ENCODE results near the gene ENG.
A peak's percentile ranks its signal among the peaks of the same experiment; 100 is the strongest.

ENG gene

GRCh38 chr9:127772603-127773002, 81.9 kb downstream of the ENG start:
- DNase-seq: no peak

GRCh38 chr9:127771570-127772189, 82.8 kb downstream of the ENG start:
- DNase-seq: peak in 1 of 2 experiments; percentile 98

DNA sequence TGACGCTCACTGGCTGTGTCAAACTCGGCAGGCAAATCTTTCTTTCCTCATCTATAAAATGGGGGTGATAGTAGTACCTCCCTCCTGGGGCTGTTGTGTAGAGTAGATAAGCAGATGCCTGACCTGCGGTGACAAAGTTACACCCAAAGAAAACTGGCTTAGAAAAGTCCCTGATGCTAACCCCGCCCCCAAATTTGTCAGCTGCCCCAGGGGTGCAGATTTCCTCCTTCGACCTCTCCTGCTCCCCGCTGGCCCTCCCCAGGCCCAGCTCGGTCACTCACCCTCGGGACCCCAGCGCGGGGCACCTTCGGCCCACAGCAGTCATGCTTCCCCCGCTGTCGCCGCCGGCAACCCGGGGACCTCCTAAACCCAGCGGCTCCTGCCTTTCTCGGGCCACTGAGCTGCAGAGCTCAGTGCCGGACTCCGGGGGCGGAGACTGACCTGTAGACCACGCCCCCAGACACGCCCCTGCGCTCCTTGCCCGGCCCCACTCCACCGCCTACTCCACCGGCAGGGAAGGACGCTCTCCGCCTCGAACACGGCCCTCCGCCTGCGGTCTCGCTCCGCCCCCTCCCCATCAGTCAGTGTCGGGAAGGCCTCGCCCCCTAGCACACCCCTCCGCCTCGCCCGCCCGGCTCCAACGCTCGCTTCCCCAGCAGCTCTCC, 83.4 kb downstream of the ENG start:
- DNase-seq: peak in 1 of 2 experiments; percentile 99

DNA sequence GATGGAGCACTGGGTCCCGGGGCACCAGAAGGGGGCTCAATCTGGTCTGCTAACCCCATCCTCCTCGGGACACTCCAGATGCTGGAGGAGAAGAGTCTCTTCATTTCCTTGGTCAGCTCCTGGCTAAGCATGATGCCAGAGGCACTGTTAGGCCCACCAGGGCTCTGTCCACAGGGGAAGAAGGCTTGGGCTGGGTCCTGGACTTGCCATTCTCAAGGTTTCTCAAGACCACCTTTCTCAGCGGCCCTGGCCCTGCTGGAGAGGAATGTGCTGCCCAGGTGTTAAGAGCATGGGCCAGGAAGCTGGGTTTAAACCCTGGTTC, 83.9 kb downstream of the ENG start:
- no peak for DNase-seq

GRCh38 chr9:127769929-127770582, 84.4 kb downstream of the ENG start:
- no peak for DNase-seq

DNA sequence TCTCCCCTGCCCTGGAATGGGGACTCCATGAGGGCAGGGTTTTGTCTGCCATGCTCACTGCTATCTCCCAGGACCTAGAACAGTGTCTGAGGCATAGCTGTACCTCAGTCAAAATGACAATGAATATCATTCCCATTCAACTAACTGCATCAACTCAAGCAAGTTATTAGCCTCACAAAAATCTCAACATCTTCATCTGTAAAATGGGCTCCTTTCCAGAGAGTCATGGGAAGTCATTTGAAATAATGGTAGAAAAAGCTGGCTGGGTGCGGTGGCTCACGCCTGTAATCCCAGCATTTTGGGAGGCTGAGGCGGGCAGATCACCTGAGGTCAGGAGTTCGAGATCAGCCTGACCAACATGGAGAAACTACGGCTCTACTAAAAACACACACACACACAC, 85.4 kb downstream of the ENG start:
- no peak for DNase-seq

GRCh38 chr9:127768698-127769097, 85.8 kb downstream of the ENG start:
- no peak for DNase-seq

GRCh38 chr9:127767909-127768331, 86.5 kb downstream of the ENG start:
- DNase-seq: no peak

DNA sequence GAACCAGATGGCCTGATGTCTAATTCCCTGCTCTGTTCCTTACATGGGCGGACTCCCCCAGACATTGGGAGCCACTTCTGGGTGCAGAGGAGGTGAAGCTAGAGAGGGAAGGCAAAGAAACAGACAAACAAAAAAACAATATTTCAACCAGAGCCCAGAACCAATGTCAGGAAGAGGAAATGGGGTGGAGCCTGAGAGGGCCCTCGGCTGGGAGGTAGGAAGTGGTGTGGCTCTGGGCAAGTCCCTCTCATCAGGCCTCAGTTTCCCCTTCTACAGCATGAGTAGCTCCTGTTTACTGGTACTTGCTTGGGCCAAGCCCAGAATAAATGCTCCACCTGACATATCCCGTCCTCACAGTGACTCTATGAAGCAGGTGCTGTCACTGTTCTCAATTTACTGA, 87.0 kb downstream of the ENG start:
- no peak for DNase-seq

- no peak for DNase-seq
Observed at GRCh38 chr9:127765418-127765817, 89.0 kb downstream of the ENG start.
